Fibroblast of mammary gland (primary cell): ENCODE measurements around the gene TSC1.
"Not testable (repeated sequence)": the region's sequence is repeated elsewhere in the genome, so short reads cannot be mapped to it uniquely, and the experiment has no call there.

Experiments used
- DNase-seq: peaks from one replicate; pipeline ENCODE4 v3.0.0-alpha.2; 2010; ENCODE audit warnings: low read depth
- H3K4me3 ChIP-seq: 2 replicates; pipeline ENCODE4 v1.5.1; 2011; ENCODE audit warnings: low read depth, mild to moderate bottlenecking, low read length, moderate library complexity; ENCODE audit not compliant: control insufficient read depth
- CTCF ChIP-seq: conservative IDR thresholded peaks from 2 replicates; pipeline ENCODE4 v1.5.1; 2011; ENCODE audit warnings: low read depth, low read length, inconsistent platforms; ENCODE audit not compliant: control insufficient read depth, insufficient read depth

TSC1 gene

GRCh38 chr9:132973713-132974112 is 29.3 kb upstream of the TSC1 start:
- no peak overlapping the region for H3K4me3 ChIP-seq
- TF ChIP-seq CTCF = no peak
- DNase-seq = peak; percentile 36

- TF ChIP-seq CTCF = no peak
- no peak overlapping the region for H3K4me3 ChIP-seq
- no peak for DNase-seq
These were observed 28.8 kb upstream of the TSC1 start for GRCh38 chr9:132973166-132973565.

GRCh38 chr9:132970324-132971062 is 26.1 kb upstream of the TSC1 start:
- DNase-seq = no peak
- H3K4me3 ChIP-seq = no peak overlapping the region
- no peak for TF ChIP-seq CTCF

- DNase-seq = no peak
- no peak overlapping the region for H3K4me3 ChIP-seq
- no peak for TF ChIP-seq CTCF
These were observed 25.4 kb upstream of the TSC1 start for GRCh38 chr9:132969783-132970182.

GRCh38 chr9:132967908-132968307 is 23.5 kb upstream of the TSC1 start:
- DNase-seq, H3K4me3 ChIP-seq: not testable (repeated sequence)

GRCh38 chr9:132965478-132965877 is 21.1 kb upstream of the TSC1 start:
- H3K4me3 ChIP-seq = no peak overlapping the region
- TF ChIP-seq CTCF = no peak
- no peak for DNase-seq

GRCh38 chr9:132961002-132961401 is 16.6 kb upstream of the TSC1 start:
- TF ChIP-seq CTCF = no peak
- no peak for DNase-seq
- no peak overlapping the region for H3K4me3 ChIP-seq
